A549 (cell line): Measurements from ENCODE around the gene MLLT3.

Source experiments
- NFE2L2 ChIP-seq: fragments of 150-350 bp; conservative IDR thresholded peaks from 2 replicates; pipeline ENCODE4 v1.6.1; 2014; ENCODE audit warnings: low read length
- PHF8 ChIP-seq: fragments of 200-600 bp; sonication (generic); IDR thresholded peaks from 2 replicates; pipeline ENCODE4 v1.6.1; 2016; ENCODE audit warnings: low read depth, mild to moderate bottlenecking, antibody characterized with exemption, moderate library complexity, borderline replicate concordance
- TF ChIP-seq, protein P1 (sequence below): fragments of >200 bp; sonication (Bioruptor Twin); formaldehyde crosslinking; IDR thresholded peaks from 3 replicates; pipeline ENCODE4 v1.5.1; 2016

DNA sequence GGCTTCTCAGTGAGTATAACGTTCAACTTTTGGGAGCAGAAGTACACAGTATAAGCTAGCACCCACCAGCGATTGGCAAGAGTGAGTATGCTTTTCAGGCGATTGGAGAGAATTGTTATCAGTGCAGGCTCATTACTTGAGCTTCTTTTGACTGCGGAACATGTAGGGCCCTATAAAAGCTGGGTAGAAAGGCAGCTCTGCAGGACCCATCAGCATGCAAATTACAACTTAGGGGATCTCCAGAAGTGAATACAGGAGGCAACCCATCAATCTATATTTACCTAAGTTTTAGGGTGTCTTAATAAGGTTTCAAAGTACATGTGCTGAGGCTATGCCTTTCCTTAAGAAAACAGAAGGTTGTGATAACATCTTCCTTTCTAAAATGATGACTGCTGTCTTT, 225.0 kb downstream of the MLLT3 start:
- TF ChIP-seq PHF8, result no peak
- no peak for TF ChIP-seq NFE2L2
- TF ChIP-seq, protein P1, sequence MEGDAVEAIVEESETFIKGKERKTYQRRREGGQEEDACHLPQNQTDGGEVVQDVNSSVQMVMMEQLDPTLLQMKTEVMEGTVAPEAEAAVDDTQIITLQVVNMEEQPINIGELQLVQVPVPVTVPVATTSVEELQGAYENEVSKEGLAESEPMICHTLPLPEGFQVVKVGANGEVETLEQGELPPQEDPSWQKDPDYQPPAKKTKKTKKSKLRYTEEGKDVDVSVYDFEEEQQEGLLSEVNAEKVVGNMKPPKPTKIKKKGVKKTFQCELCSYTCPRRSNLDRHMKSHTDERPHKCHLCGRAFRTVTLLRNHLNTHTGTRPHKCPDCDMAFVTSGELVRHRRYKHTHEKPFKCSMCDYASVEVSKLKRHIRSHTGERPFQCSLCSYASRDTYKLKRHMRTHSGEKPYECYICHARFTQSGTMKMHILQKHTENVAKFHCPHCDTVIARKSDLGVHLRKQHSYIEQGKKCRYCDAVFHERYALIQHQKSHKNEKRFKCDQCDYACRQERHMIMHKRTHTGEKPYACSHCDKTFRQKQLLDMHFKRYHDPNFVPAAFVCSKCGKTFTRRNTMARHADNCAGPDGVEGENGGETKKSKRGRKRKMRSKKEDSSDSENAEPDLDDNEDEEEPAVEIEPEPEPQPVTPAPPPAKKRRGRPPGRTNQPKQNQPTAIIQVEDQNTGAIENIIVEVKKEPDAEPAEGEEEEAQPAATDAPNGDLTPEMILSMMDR, result no peak
